HEK293 (cell line): ENCODE data around the gene CYP1A1.
"Not testable (repeated sequence)": the region's sequence is repeated elsewhere in the genome, so short reads cannot be mapped to it uniquely, and the experiment has no call there.

Experiments used
- ZBTB20 ChIP-seq: fragments of 450-650 bp; formaldehyde crosslinking; IDR thresholded peaks from 2 replicates; pipeline ENCODE4 v1.5.1; 2016; ENCODE audit warnings: missing biosample characterization, missing genetic modification characterization
- ZBTB21 ChIP-seq: fragments of 450-650 bp; formaldehyde crosslinking; IDR thresholded peaks from 2 replicates; pipeline ENCODE4 v1.5.1; 2017; ENCODE audit warnings: missing biosample characterization, missing genetic modification characterization
- ZNF280D ChIP-seq: fragments of 450-650 bp; formaldehyde crosslinking; IDR thresholded peaks from 2 replicates; pipeline ENCODE4 v1.5.1; 2016; ENCODE audit warnings: missing biosample characterization, missing genetic modification characterization

- not testable (repeated sequence) for TF ChIP-seq ZBTB20, ZBTB21, ZNF280D (tag by site-specific recombination)
These were observed 3.4 kb upstream of the CYP1A1 start for GRCh38 chr15:74728699-74729098.
